Heart left ventricle (tissue), 16 donors: Measurements from ENCODE around the gene GPR25. TPM values are rescaled to one million over a fixed set of nuclear protein-coding genes. Genes with fewer than 3 reads are reported as not detected.

Experiments used
- ATAC-seq, 4 donors: fragments of 200-7000 bp; cut with Tn5 transposase; one replicate each; pipeline ENCODE4 v1.9.1; 2020 to 2022; ENCODE audit warnings: moderate library complexity in 4 of 4, mild to moderate bottlenecking in 3 of 4, moderate number of reproducible peaks in 1 of 4
- DNase-seq, 5 donors: peaks; one replicate each; pipeline ENCODE4 v3.0.0-alpha.2; 2020
- H3K27ac ChIP-seq, 12 donors: fragments of 200-600 bp; sonication (generic) in 4 of 12; one replicate each; pipeline versions ENCODE4 v1.5.0 to v1.8.0; 2016 to 2022; ENCODE audit warnings: mild to moderate bottlenecking in 2 of 12
- H3K27me3 ChIP-seq, 9 donors: fragments of 200-600 bp; sonication (generic) in 2 of 9; one replicate each; pipeline versions ENCODE4 v1.5.1 to v1.8.0; 2016 to 2022; ENCODE audit warnings: mild to moderate bottlenecking in 3 of 9
- H3K36me3 ChIP-seq, 9 donors: fragments of 200-600 bp; sonication (generic) in 2 of 9; one replicate each; pipeline versions ENCODE4 v1.5.0 to v1.8.0; 2018 to 2022; ENCODE audit warnings: mild to moderate bottlenecking in 2 of 9
- H3K4me1 ChIP-seq, 12 donors: fragments of 200-600 bp; sonication (generic) in 4 of 12; one replicate each; pipeline versions ENCODE4 v1.5.0 to v1.8.0; 2016 to 2022; ENCODE audit warnings: mild to moderate bottlenecking in 3 of 12
- H3K4me3 ChIP-seq, 12 donors: fragments of 200-600 bp; sonication (generic) in 4 of 12; one replicate each; pipeline versions ENCODE4 v1.5.0 to v1.8.0; 2017 to 2022; ENCODE audit warnings: mild to moderate bottlenecking in 9 of 12, moderate library complexity in 4 of 12
- H3K9me3 ChIP-seq, 12 donors: fragments of 200-600 bp; sonication (generic) in 4 of 12; one replicate each; pipeline versions ENCODE4 v1.5.0 to v1.8.0; 2016 to 2022; ENCODE audit warnings: mild to moderate bottlenecking in 1 of 12
- CTCF ChIP-seq, 12 donors: fragments of 200-600 bp; sonication (generic) in 4 of 12; IDR thresholded peaks; one replicate each; pipeline versions ENCODE4 v1.5.0 to v1.8.0; 2018 to 2022; ENCODE audit warnings: antibody characterized with exemption in 12 of 12, mild to moderate bottlenecking in 5 of 12
- POLR2A ChIP-seq, 2 donors: fragments of 450-650 bp; IDR thresholded peaks; one replicate each; pipeline ENCODE4 v1.6.1; 2017; ENCODE audit warnings: antibody characterized with exemption in 2 of 2, mild to moderate bottlenecking in 2 of 2, moderate library complexity in 2 of 2
- WGBS, 4 donors: extraction: QIAGEN DNeasy Blood & Tissue Kit in 2 of 4; methylation state at CpG; one replicate each; pipeline versions ENCODE4 v1.1.5 to v1.1.7; 2013 to 2018; 5-methylcytosine and 5-hydroxymethylcytosine counted together
- intact Hi-C, 10 donors: fragments of 100-400 bp; cut with DNase I; formaldehyde crosslinking; loops; one replicate each; pipeline versions ENCODE4 v1.11.1 to v1.14.2; 2022
- long read RNA-seq, 3 donors: library from polyadenylated mRNA; unstranded; transcript quantifications; one replicate each; pipeline ENCODE4 v2.0.0, GENCODE V29; 2020 to 2021
- polyA plus RNA-seq, 2 donors: library from polyadenylated mRNA; stranded (reverse); fragments of 200-250 nt; gene quantifications; one replicate each; pipeline ENCODE4 v1.2.3, GENCODE V29; 2013
- total RNA-seq, 9 donors: library from RNA; depleted of rRNA in 2 of 9; stranded (reverse); fragments of >200 nt in 2 of 9; fragmentation: NEBNext Ultra II Directional in 3 of 9; extraction: Animal tissue kit (Norgen Biotek cat#: 25700) in 3 of 9; gene quantifications; one replicate each; pipeline versions ENCODE4 v1.1.0 to v1.2.4, GENCODE V29; 2016 to 2023
- donor health status: ischemic (EF 13 %, LVEDD 7.1; RV severe dilation, severe dysfunction).
- donor health status: healthy with polysubstance abuse.
- donor health status: DM: no; HTN: yes; CAD: no.
- donor health status: DM: no; HTN: no; CAD: no.
- donor health status: ischemic (EF 25% LVEDD 6.9; RV normal size, moderate dysfunction).
- donor health status: ischemic (EF 25% LVEDD 5.7; RV mildly dilated, moderate dysfunction).
- donor health status: healthy.
- donor health status: DM: yes; HTN: yes; CAD: no.
- donor health status: ischemic (EF 35%, LVEDD 5.7; RV mildly dilated, moderate dysfunction).
- donor health status: nonischemic (EF 11% LVEDD 7.7; RV severe dilation, severe dysfunction).
- donor health status: DM: yes; HTN: yes; CAD: no.
- donor health status: PGD.
- donor health status: ischemic (EF 29% LVEDD 5.4; RV normal size, mild dysfunction).
- donor health status: nonischemic (EF 23%, LVEDD 6.1; RV moderate dilation, normal function).

GPR25 gene
- total RNA-seq (not detected), polyA plus RNA-seq (not detected)
- long read RNA-seq, donor 1: 0 reads
- long read RNA-seq, donor 2: 0 reads
- long read RNA-seq, donor 3: 0 reads

GRCh38 chr1:200872446-200873115 lies at the start of gene GPR25:
Gene GPR25, plus strand, starts transcription at chr1:200872981. Its CDS starts 57 bp downstream, at chr1:200873038.
- H3K27ac ChIP-seq: no peak within 1 kb of the TSS
- H3K27me3 ChIP-seq: peaks cover 18 to 85% (median 39%) of the 10 kb centered on the region in 9 donors
- WGBS, 4 donors: 67 to 82% (median 72%) methylated on average over 13 to 23 of the region's 23 CpGs
- TF ChIP-seq CTCF (IDR thresholded peaks at IDR 0.05): no peak
- TF ChIP-seq POLR2A (IDR thresholded peaks at IDR 0.05): no peak
- peak within 1 kb of the TSS; percentile 0 to 46 (median 28) for H3K4me3 ChIP-seq
- peak in 1 of 4 donors; percentile 37 for ATAC-seq
- H3K4me1 ChIP-seq: peaks cover 3 to 15% (median 10%) of the 10 kb centered on the region in 12 donors
- DNase-seq: no peak
- H3K9me3 ChIP-seq: no peaks in the 10 kb centered on the region
- intact Hi-C loops: no loop called here
- no peaks in the 10 kb centered on the region for H3K36me3 ChIP-seq

GRCh38 chr1:200831091-200831490 lies 41.7 kb upstream of the GPR25 start:
- TF ChIP-seq POLR2A (IDR thresholded peaks at IDR 0.05) (no peak), CTCF (IDR thresholded peaks at IDR 0.05) (no peak)
- DNase-seq (no peak), ATAC-seq (no peak)
- Histone ChIP-seq H3K27ac (no peak overlapping the region), H3K36me3 (peaks cover 0 to 28% (median 0%) of the 10 kb centered on the region in 9 donors), H3K4me1 (peaks cover 0 to 8% (median 0%) of the 10 kb centered on the region in 12 donors), H3K27me3 (no peaks in the 10 kb centered on the region), H3K4me3 (no peak overlapping the region), H3K9me3 (peaks cover 0 to 2% (median 0%) of the 10 kb centered on the region in 12 donors)
- intact Hi-C loops: loop anchor here in 8 of 10 donors (10.0 kb wide), 2 partner anchors 206 to 276 kb away; partner anchors contain the start of gene KIF14 (in 7 of the 8)
- WGBS, 4 donors: 75 to 97% (median 92%) methylated on average over 2 of the region's 2 CpGs

- no peak for TF ChIP-seq CTCF (IDR thresholded peaks at IDR 0.05)
- no peak for TF ChIP-seq POLR2A (IDR thresholded peaks at IDR 0.05)
- no peaks in the 10 kb centered on the region for H3K4me1 ChIP-seq
- WGBS, 4 donors: 92 to 96% (median 94%) methylated on average over 5 of the region's 5 CpGs
- no peak for ATAC-seq
- H3K9me3 ChIP-seq: peaks cover 0 to 16% (median 2%) of the 10 kb centered on the region in 12 donors
- intact Hi-C loops: loop anchor here in 8 of 10 donors (10.0 kb wide), 2 partner anchors 210 to 280 kb away; partner anchors contain the start of gene KIF14 (in 7 of the 8)
- no peaks in the 10 kb centered on the region for H3K27me3 ChIP-seq
- no peak for DNase-seq
- H3K4me3 ChIP-seq: no peak overlapping the region
- H3K36me3 ChIP-seq: peaks cover 0 to 28% (median 0%) of the 10 kb centered on the region in 9 donors
- H3K27ac ChIP-seq: no peak overlapping the region
Measured at GRCh38 chr1:200834383-200834782, 38.4 kb upstream of the GPR25 start.

GRCh38 chr1:200836213-200836612 lies 36.6 kb upstream of the GPR25 start:
- 96 to 98% (median 96%) methylated on average over 3 of the region's 3 CpGs for WGBS, 4 donors
- Histone ChIP-seq H3K27me3 (no peaks in the 10 kb centered on the region), H3K27ac (no peak overlapping the region), H3K4me3 (no peak overlapping the region), H3K4me1 (no peaks in the 10 kb centered on the region), H3K36me3 (peaks cover 0 to 31% (median 0%) of the 10 kb centered on the region in 9 donors), H3K9me3 (peaks cover 0 to 16% (median 2%) of the 10 kb centered on the region in 12 donors)
- no peak for DNase-seq
- no peak for TF ChIP-seq POLR2A (IDR thresholded peaks at IDR 0.05)
- TF ChIP-seq CTCF (IDR thresholded peaks at IDR 0.05): no peak
- no peak for ATAC-seq
- intact Hi-C loops: loop anchor here in 9 of 10 donors (5.0 to 10.0 kb wide), 4 partner anchors 211 to 281 kb away; partner anchors contain the start of gene KIF14 (in 8 of the 9)
